Activated CD4-positive, alpha-beta T cell treated with anti-CD3 and anti-CD28 coated beads for 48 hours (primary cell): ENCODE measurements around the gene SAMD4A.

Source experiments
- DNase-seq: peaks from one replicate; pipeline ENCODE4 v3.0.0-alpha.2; 2020

The SAMD4A gene

DNA sequence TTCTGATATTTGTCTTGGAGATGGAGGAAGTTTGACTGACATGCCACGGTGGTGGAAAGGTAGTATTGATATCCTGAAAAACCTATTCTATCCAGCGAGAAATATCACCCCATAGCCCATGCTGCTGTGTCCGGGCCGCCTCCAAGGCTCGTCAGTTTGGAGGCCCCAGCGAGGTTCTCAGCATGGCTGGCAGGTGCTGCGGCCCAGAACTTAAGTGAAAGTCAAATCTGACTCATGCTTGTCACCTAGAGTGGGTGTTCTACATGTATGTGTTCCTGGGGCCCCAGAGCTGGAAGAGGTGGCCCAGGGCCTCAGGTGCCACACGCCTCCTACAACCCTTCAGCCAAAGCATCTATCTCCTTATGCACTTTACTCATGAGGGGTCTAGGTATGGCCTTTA lies 242.8 kb downstream of the SAMD4A start:
- peak; percentile 24 for DNase-seq

DNA sequence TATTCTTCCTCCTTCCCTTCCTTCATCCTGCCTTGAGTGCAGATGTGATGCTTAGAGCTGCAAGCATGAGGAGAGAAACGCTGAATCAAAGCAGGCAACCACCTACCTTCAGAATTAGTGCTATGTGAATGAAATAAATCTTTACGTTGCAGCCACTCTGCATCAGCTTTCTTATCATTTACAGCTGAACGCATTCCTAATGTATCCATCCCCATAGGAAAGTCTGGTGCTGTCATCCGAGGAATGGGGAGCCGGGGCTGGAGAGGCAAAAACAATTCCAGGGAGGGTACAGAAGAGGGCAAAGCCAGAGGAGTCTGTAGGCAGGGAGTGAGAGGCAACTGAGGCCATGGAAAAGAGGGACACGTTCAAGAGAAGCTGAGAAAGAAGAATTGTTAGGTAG lies 245.7 kb downstream of the SAMD4A start:
- no peak for DNase-seq

DNA sequence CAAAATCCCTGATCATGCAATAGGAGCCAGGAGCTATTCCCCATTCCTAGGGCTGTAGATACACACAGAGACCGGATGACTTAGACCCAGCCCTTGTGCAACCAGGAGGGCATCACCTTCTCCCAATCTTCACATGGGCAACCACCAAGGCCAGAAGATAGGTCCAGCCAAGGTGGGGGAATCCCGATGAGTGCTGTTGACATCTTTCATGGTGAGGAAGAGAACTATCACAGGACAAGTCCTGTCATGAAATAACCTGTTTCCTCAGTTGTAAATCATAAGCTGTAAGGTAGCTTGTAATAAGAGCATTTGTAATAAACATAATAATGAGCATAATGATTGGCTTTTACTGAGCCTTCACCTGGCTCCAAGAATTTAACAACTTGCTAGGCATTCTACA lies 246.2 kb downstream of the SAMD4A start:
- DNase-seq: no peak

DNA sequence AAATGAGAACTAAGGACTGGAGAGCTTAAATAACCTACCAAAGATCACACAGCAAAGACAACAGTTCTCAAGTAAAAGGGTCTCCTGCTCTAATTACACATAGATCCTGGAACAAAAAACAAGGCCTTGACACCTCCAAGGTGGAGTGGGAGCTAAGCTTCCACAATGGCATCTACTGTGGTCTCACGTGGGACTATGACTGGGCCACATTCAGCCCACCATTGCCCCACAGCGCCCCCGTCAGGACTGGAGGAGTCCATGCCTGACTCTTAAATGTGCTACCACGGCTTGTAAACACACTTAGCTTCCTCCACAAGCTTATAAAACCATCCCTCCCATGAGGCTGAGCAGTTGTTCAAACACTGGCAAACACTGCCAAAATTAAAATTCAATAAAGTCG lies 247.1 kb downstream of the SAMD4A start:
- DNase-seq: peak; percentile 78

DNA sequence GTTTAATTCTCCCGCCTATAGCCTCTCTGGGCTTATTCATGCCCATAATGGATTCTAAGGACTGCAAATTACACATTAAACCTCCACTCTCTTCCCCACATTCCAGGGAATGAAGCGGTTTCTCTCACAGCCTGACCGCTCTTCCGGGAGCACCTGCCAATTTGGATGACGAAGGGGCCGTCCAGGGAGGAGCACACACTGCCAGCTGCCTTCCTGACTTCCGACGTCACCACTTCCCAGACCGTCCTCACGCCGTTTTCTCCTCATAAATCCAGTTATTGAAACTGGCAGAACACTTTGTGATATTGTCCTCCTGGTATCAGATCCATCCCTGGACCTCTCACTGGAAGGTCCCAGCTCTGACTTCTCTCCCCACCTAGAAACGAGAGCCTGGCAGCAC lies 248.1 kb downstream of the SAMD4A start:
- DNase-seq: no peak

DNA sequence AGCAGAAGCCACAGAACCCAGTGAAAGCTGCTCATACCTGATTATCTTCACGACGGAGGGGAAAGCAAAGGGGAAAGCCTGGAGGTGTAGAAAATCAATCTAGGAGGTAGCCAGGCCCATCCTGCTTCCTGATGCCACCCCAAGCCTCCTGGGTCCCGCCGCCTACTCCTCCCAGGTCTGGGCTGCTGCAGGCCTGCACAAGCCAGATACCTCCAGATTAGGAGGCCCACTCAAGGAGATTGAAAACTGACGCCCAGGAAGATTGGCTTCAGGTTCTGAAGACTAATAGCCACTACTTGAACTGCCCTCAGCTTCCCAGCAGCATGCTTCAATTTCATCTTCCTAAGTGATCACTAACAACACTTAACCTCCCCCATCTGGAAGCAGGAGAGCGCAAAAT lies 248.6 kb downstream of the SAMD4A start:
- DNase-seq: no peak

DNA sequence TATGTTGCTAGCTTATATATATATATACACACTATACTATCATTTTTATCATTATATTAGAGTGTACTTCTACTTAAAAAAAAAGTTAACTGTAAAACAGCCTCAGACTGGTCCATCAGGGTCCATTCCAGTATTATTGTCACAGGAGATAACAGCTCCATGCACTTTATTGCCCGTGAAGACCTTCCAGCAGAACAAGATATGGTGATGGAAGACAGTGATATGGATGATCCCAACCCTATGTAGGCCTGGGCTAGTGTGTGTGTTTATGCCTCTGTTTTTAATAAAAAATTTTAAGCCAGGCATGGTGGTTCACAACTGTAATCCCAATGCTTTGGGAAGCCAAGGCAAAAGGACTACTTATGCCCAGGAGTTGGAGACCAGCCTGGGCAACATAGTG lies 249.5 kb downstream of the SAMD4A start:
- DNase-seq: no peak

DNA sequence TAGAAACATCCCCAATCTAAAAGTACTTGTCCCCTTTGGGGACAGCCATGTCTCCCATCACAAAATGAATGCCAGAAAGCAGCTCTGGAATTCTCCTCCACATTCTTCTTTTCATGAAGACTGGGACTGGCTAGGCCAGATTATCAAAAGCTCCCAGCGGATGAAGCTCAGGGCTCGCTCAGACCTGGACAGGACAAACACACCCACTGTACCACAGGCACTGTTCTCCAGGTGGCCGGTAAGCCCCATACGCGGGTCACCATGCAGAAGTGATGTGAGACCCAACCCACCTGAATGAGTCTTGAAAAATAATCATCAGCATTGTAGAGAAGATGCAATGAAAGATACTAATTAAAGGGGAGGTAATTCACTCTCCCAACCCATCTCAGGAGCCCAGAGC lies 250.6 kb downstream of the SAMD4A start:
- no peak for DNase-seq

DNA sequence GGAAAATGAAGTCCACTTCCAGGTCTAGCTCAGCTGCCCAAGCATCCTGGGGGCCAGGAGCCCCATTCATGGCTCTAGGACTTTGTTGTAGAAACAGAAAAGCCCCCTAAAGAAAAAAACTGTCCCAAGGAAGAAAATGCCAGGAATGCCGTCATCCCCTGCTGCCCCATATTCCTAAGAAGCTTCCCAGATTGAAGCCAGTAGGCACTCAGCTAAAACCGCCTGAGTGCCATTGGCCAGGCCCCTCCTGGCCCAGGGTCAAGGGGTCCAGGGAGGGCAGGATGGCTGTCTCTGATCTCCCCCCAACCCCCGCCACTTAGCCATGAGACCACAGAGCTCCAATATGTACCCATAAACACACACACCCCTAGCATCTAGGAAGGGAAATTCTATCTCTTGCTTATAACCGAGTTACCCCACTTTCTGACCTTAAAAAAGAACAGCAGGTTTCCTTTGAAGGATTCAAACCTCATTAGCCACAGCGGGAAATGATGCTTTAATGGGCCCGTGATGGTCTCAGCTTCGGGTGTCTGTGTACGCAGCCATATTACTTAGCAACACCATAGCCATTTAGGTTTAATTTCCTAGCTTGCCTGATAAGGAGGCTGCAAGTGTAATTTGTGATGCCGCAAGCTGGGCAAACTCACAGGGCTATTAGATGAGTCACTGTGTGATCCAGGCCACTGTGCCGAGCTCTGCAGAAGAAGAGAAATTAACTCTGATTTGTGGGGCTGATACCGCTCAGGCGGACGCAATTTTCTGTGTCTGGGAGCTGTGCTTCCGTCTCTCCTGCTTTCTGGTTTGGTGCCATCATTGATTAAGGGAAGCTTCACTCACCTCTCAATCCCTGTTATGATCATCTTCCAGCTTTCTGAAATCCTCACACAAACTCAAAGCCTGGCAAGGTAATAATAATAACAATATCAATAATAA lies 251.5 kb downstream of the SAMD4A start:
- DNase-seq: no peak

DNA sequence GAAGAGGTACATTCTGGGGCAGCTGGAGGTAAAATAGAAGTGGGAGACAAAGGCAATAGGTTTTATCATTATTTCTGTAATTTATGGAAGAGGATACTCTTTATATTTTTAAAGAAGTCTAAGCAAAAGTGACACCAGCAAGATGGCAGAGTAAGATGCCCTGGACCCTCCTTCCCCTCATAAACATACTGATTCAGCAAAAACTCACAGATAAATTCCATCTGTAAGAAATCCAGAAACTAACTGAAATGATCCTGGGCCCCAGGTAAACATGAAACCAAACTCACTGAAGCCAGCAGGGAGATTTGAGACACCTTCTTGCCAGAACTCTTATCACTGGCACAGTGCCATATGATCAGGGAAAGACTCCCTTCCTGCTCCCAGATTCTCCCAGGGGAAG lies 255.8 kb downstream of the SAMD4A start:
- DNase-seq: no peak

DNA sequence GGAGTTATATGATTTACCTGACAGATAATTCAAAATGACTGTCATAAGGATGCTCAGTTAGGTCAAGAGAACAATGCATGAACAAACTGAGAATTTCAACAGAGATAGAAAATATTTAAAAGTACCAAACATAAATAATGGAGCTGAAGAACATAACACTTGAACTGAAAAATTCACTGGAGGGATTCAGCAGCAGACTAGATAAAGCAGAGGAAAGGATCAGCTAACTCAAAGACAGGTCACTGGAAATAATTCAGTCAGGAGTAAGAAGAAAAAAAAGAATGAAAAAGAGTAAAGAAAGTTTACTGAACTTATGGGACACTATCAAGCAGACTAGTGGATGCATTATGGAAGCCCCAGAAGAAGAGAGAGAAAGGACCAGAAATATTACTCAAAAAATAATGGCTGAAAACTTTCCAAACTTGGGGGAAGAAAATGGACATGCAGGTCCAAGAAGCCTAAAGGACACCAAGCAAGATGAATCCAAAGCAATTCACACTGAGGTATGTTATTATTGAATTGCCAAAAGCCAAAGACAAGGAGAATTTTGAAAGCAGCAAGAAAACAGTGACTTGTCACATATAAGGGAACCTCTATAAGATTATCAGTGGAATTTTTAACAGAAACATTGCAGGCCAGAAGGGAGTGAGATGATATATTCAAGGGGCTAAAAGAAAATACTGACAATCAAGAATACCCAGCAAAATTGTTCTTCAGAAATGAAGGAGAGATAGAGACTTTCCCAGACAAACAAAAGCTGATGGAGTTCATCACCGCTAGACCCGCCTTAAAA lies 257.0 kb downstream of the SAMD4A start:
- DNase-seq: no peak

DNA sequence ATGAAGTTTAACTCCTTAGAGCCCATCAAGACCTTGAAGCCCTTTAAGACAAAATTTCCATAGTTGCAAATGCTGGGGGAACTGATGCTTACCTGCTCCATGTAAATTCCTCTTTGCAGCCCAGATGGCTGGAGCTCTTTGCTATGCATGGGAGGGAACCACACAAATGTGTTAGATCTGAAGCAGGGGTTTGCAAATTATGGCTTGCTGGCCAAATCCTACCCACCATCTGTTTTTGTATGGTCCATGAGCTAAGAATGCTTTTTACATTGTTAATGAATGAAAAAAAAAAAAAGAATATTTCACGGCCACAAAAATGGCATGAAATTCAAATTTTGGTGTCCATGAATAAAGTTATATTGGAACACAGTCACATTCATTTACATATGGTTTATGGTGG lies 261.1 kb downstream of the SAMD4A start:
- DNase-seq: no peak

DNA sequence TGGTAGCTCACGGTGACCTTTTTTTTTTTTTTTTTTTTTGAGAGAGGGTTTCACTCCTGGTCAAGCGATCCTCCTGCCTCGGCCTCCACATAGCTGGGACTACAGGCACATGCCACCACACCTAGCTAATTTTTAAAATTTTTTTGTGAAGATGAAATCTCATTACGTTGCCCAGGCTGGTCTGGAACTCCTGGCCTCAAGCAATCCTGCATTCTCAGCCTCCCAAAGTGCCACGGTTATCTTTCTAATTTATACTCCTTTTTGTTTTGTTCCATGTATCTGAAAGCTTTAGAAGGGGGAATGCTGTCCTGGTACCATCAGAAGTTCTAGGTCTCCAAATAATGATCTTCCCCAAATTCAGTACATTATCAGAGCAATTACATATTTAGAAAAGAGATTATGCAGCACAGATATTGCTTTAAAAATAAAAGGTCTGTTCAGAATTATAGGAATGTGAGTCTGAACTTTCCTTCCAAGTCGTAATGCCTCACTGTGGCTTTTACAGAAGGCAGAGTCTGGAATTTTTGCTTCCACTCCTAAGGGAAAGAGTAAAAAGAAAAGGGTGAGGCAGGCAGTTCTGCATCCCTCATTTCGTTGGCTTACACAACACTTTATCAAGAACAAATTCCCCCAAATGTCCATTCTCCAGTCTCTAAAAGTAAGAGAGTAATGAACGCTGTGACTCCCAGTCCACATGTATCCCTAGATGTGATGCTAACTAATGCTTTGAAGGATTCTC lies 262.7 kb downstream of the SAMD4A start:
- no peak for DNase-seq

DNA sequence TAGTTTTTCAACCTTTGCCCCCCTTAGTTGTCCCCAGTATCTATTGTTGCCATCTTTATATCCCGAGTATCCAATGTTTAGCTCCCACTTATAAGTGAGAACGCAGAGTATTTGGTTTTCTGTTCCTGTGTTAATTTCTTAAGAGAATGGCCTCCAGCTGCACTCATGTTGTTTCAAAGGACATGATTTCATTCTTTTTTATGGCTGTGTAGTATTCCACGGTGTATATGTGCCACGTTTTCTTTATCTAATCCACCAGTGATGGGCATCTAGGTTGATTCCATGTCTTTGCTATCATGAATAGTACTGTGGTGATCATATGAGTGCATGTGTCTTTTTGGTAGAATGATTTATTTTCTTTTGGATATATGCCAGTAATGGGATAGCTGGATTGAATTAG lies 263.7 kb downstream of the SAMD4A start:
- DNase-seq: no peak

DNA sequence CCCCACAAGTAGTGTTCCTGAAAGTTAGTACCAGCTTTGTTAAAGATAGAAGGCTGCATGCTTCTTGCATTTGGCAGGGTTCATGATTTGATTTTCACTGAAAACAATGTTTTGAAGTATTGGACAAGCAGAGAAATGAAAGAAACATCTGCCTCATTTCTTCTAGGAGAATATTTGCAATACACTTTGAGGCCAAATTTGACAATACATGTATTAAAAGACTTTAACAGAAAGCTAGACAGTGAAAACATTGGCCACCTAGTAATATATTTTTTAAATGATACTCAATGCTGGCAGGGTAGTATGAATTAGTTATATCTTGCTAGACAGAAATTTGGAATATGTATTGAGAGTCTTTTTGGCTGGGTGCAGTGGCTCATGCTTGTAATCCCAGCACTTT lies 267.2 kb downstream of the SAMD4A start:
- no peak for DNase-seq

DNA sequence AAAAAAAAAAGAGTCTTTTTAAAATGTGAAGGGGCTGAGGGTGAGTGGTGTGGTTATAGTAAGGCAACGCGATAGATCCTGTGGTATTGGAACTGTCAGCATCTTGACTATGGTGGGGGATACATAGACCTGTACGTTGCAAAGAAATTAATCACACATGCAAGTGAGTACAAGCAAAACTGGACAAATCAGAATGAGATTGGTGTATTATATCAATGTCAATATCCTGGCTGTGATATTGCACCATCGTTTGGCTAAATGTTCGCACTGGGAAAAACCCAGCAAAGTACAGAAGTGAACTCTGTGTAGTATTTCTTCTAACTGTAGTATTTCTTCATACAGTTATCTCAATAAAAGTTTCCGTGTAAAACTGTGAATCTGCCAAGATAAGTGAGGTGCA lies 267.8 kb downstream of the SAMD4A start:
- DNase-seq: no peak

DNA sequence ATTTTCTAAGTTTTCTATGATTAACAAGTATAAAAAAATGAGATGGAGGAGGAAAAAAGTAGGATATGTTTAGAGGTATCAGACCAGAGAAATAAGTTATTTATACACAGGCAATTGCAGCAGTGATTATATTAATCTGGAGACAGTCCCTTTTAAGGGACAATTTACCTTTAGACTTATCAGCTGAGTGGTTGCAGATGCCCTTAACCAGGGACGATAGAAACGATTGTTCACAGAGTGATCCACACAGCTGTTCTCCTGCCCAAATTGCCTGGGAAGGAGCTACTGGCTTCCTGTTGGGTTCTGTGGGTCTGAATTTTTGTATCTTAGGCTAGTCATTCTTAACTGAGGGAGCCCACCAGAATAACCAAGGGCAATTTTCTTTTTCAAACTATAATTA lies 269.3 kb downstream of the SAMD4A start:
- no peak for DNase-seq

DNA sequence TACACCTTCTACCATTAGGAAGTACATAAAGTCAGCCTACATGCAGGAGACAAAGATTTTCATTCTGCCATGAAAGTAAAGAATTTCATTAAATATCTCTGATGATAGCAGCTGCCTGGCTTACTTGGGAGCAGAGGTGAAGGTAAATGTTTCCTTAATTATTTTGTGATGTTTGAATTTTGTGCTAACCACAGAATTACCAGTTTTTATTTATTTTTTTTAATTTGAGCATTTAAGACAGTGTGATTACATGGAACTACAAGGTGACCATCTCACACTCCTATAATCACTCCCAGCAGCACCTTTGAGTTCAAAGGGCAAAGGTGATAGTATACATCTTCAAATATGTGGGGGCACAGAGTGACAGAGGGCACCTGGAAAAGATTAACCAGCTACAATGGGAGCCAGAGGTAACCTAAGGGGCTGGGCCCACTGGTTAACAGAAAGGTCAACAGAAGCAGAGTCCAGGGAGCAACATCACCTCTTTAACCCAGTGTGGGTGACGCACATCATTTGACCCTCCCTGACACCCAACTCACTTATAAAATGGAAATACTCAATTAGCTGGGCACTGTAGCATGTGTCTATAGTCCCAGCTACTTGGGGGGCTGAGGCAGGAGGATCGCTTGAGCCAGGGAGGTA lies 270.7 kb downstream of the SAMD4A start:
- no peak for DNase-seq

DNA sequence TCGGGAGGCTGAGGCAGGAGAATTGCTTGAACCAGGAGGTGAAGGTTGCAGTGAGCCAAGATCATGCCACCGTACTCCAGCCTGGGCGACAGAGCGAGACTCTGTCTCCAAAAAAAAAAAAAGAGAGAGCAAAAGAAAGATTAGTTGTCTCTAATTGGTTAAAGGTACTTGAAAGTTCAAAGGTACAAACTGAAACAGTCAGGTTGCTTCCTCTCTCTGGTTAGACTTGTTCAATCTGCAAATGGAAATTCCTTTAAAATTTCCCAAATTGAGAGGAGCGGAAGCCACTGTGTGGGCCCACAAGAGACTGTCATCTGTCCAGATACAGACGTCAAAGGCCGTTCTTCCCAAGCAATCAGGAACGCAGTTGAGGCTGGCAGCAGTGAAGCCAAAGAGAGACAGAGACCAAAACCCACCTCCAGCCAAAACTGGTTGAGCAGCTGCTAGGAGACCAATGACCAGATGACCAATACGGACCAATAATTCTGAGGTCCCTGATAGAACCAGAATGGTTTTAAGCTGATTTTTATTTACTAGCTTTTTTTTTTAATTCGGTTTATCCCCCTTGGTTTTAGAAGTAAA lies 272.1 kb downstream of the SAMD4A start:
- no peak for DNase-seq

DNA sequence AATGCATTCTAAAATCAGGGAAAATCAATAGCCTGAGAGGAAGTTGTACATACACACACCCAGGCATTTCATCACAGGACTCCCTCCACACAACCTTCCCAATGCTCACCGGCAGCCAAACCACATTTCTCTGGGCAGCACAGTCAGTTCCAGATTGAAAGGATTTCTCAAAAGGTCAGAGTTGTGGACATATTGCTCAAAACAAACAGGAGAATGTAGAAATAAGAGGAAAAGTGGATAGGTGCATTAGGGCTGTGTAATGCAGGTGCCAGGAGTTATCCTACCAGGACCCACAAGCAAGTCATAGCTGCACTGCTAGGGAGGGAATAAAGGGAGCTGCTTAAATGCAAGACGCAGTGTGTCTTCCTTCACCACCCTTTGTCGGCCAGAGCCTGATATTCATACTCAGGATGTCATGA lies 272.8 kb downstream of the SAMD4A start:
- DNase-seq: no peak

DNA sequence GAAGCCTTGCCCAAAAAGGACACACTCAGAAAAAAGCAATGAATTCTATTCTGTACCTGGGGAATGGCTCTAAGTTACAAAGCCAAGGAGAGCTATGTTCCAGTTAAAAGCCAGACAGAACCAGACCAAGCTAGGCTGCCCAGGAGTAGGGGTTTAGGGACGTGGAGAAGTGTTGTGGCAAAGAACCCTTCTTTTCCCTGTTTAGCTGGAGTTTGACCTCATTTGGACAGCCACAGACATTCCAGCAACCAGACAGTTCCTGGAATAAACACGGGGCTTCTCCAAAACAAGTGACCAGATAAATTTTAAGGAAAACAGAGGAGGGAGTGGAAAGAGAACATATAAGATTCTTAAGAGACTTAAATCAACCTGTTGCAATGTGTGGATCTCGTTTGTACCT lies 273.4 kb downstream of the SAMD4A start:
- DNase-seq: no peak

DNA sequence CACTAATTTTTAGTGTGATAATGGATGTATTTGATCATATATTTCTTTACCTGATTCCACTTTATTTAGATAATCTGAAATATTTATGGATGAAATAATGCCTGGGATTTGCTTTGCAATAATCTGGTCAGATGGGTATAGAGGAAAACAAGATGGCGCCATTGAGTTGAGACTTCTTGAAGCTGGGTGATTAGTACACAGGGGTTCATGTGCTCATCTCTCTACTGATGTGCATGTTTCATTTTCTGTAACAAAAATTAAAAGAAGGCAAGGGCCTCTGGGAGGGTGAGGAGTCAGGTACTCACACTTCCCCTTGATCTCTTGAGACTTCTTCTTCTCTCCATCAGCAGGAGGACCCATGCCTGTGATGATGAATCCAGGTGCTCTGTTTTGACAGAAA lies 273.9 kb downstream of the SAMD4A start:
- no peak for DNase-seq
